DND-41 (cell line): ENCODE results near the gene KCTD21.

Source experiments
- CTCF ChIP-seq: IDR thresholded peaks from 2 replicates; pipeline ENCODE4 v1.5.1; 2012; ENCODE audit warnings: borderline replicate concordance, low read length, moderate library complexity, mild to moderate bottlenecking; ENCODE audit not compliant: poor library complexity, severe bottlenecking; ENCODE audit errors: extremely low read depth
- EZH2 ChIP-seq: IDR thresholded peaks from 3 replicates; pipeline ENCODE4 v1.6.1; 2012; ENCODE audit warnings: borderline replicate concordance, low read depth, mild to moderate bottlenecking, moderate library complexity, low read length, inconsistent platforms; ENCODE audit not compliant: severe bottlenecking

- TF ChIP-seq EZH2 (no peak), CTCF (peak; percentile 9)
Observed at GRCh38 chr11:78202733-78203167, 14.3 kb upstream of the KCTD21 start.
